NT2/D1 (cell line): ENCODE data around the gene OLFML1.
A peak's percentile ranks its signal among the peaks of the same experiment; 100 is the strongest.

Source experiments
- DNase-seq: peaks from one replicate; pipeline ENCODE4 v3.0.0-alpha.2; 2011; ENCODE audit warnings: low read depth, low spot score
- H3K27me3 ChIP-seq: 2 replicates; pipeline ENCODE4 v1.6.0; 2011; ENCODE audit warnings: mild to moderate bottlenecking; ENCODE audit not compliant: insufficient read length, insufficient read depth
- H3K36me3 ChIP-seq: 2 replicates; pipeline ENCODE4 v1.6.1; 2011; ENCODE audit warnings: mild to moderate bottlenecking, low read length, mixed read lengths; ENCODE audit not compliant: insufficient read depth, insufficient read length
- H3K4me1 ChIP-seq: 2 replicates; pipeline ENCODE4 v1.5.1; 2011; ENCODE audit not compliant: insufficient read depth, insufficient read length
- H3K4me3 ChIP-seq: 2 replicates; pipeline ENCODE4 v1.5.1; 2011; ENCODE audit warnings: low read depth; ENCODE audit not compliant: insufficient read length
- H3K9ac ChIP-seq: 2 replicates; pipeline ENCODE4 v1.6.0; 2011; ENCODE audit warnings: low read depth; ENCODE audit not compliant: insufficient read length
- H3K9me3 ChIP-seq: 2 replicates; pipeline ENCODE4 v1.5.1; 2011; ENCODE audit warnings: mild to moderate bottlenecking, low read length; ENCODE audit not compliant: insufficient read depth
- SUZ12 ChIP-seq: IDR thresholded peaks from 2 replicates; pipeline ENCODE4 v1.6.1; 2011; ENCODE audit not compliant: insufficient read length, insufficient read depth; ENCODE audit errors: extremely low read depth
- YY1 ChIP-seq: IDR thresholded peaks from 2 replicates; pipeline ENCODE4 v1.6.1; 2011; ENCODE audit not compliant: insufficient read length, insufficient read depth
- ZNF274 ChIP-seq: IDR thresholded peaks from 2 replicates; pipeline ENCODE4 v1.6.1; 2011; ENCODE audit warnings: mild to moderate bottlenecking, low read depth, low read length

Gene OLFML1

DNA sequence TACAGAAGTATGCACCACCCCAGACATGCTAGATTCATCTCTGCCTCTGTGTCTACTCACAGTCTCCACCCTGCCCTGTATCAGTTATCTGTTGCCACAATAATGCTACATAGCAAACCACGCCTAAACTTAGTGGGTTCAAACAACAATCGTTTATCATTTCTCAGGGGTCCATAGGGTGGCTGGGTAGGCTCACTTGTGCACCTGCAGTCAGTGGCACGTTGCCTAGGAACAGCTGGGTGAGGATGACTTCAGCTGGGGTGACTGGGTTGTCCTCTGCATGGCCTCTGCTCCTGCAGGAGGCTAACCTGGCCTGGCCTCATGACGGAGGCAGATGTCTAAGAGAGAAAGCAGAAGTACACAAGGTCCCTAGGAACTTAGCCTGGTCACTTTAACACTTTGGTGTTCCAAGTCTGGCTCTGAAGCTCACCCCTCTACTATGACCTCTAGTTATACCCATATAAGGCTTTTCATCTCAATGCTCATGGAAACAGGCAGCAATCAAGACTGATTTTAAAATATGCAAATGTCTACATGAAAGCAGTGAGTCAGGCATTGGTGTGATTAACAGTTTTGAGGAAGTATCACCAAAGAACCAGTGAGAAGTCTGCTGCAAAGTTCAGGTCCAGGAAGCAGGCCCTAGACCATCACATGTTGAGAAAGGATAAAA is 10.7 kb downstream of the OLFML1 start:
- no peak overlapping the region for H3K9ac ChIP-seq
- no peaks in the 10 kb centered on the region for H3K36me3 ChIP-seq
- no peak for DNase-seq
- TF ChIP-seq SUZ12, result no peak
- no peak for TF ChIP-seq YY1
- no peak for TF ChIP-seq ZNF274
- H3K9me3 ChIP-seq, result no peaks in the 10 kb centered on the region
- no peak overlapping the region for H3K4me3 ChIP-seq
- H3K4me1 ChIP-seq, result no peaks in the 10 kb centered on the region
- no peaks in the 10 kb centered on the region for H3K27me3 ChIP-seq

DNA sequence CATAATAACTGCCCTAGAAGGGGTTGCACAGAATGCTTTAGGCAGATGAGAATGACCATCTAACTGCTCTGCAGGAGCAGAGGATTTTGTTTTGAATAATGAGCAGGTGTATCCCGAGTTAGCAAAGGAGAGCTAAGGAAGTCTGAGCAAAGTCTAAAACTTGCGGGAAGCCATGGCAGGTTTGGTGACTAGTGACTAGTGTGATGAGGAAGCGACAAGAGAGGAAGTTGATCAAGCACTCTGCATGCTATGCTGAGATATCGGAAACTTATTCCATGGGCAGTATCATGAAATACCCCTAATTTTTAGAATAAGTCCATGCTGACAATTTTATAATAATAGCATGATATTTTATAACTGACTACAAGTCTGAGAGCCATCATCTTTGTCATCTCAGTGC is 12.9 kb downstream of the OLFML1 start:
- TF ChIP-seq YY1, result no peak
- no peak for TF ChIP-seq SUZ12
- TF ChIP-seq ZNF274, result no peak
- H3K4me1 ChIP-seq, result no peaks in the 10 kb centered on the region
- DNase-seq, result no peak
- H3K4me3 ChIP-seq, result no peak overlapping the region
- no peaks in the 10 kb centered on the region for H3K36me3 ChIP-seq
- H3K27me3 ChIP-seq, result no peaks in the 10 kb centered on the region
- no peaks in the 10 kb centered on the region for H3K9me3 ChIP-seq
- no peak overlapping the region for H3K9ac ChIP-seq

DNA sequence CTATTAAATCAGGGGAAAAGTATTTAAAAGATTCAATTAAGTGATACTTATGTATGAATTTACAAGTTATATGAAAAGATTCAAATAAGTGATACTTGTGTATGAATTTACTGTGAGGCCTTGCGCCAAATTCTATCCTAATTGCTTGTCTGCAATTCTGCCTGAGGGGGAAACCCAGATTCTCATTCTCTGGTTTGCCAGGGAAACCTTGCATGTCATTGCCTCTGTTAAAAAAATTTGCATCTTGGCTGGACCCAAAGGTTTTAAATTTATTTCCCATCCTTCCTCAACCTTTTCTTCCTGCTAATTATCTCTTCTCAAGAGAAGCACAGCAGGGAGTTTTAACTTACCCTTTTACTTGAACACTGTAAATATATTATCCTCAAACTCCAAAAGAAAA is 13.8 kb downstream of the OLFML1 start:
- no peaks in the 10 kb centered on the region for H3K4me1 ChIP-seq
- H3K9me3 ChIP-seq, result no peaks in the 10 kb centered on the region
- TF ChIP-seq ZNF274 (no peak), SUZ12 (no peak), YY1 (no peak)
- no peak overlapping the region for H3K9ac ChIP-seq
- DNase-seq, result peak; percentile 30
- H3K36me3 ChIP-seq, result no peaks in the 10 kb centered on the region
- H3K27me3 ChIP-seq, result no peaks in the 10 kb centered on the region
- no peak overlapping the region for H3K4me3 ChIP-seq

DNA sequence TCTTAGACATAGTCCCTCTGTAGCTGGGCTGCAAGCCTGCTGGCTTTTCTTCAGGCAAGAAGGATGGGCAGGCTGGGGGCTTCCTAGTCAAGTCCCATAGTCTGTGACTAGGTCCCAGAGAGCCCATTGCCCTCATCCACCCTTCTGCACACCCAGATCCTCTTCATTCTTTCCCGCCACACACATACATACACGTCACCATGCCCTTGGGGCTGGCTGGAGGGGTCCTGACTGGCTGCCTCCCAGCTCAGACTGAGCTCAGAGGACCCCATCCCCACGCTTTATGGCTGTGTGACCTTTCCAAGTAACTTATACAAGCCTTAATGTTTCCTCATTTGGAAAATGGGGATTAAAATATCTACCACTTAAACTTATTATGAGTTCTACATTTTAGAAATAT is 14.9 kb downstream of the OLFML1 start:
- DNase-seq, result no peak
- H3K4me1 ChIP-seq, result no peaks in the 10 kb centered on the region
- H3K27me3 ChIP-seq, result no peaks in the 10 kb centered on the region
- H3K4me3 ChIP-seq, result no peak overlapping the region
- TF ChIP-seq ZNF274, result no peak
- no peak for TF ChIP-seq SUZ12
- no peak for TF ChIP-seq YY1
- H3K9me3 ChIP-seq, result no peaks in the 10 kb centered on the region
- H3K9ac ChIP-seq, result no peak overlapping the region
- no peaks in the 10 kb centered on the region for H3K36me3 ChIP-seq

DNA sequence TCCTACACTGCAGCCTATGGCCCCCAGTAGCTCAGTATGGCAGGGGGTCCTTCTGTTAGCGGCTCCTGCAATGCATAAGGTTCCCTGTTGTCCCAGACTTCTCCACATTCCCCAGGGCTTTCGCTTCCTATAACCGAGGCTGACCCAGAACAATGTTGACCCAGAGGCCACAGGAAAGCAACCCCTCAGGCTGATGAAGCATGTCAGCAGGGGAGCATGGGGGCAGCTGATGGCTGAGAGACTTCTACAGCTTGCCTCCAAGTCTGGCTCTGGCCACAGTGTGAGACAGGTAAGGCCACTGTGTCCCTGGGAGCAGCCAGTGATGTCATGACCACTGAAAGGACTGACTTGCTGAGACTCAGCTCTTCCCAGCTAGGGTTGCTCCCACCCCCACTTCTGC is 15.9 kb downstream of the OLFML1 start:
- TF ChIP-seq SUZ12, result no peak
- no peak for TF ChIP-seq ZNF274
- no peak for TF ChIP-seq YY1
- no peak overlapping the region for H3K4me3 ChIP-seq
- no peaks in the 10 kb centered on the region for H3K27me3 ChIP-seq
- no peaks in the 10 kb centered on the region for H3K4me1 ChIP-seq
- no peaks in the 10 kb centered on the region for H3K36me3 ChIP-seq
- H3K9me3 ChIP-seq, result no peaks in the 10 kb centered on the region
- no peak for DNase-seq
- H3K9ac ChIP-seq, result no peak overlapping the region

DNA sequence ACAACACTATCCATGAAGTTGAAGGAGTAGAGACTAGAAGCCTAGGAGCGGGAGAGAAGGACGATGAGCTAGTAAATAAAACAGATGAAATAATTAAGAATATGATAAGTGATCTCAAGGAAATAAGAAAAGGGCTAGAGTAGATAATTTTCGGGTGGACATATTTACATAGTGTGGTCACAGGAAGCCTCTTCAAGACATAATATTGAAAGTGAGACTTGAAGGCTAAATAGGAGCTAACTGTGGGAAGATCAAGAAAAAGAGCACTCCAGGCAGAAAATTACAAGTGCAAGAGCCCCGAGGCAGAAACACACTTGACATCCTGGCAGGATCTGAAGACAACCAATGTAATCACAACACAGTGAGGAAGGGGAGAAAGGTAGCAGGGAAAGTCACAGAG is 16.6 kb downstream of the OLFML1 start:
- no peaks in the 10 kb centered on the region for H3K9me3 ChIP-seq
- H3K9ac ChIP-seq, result no peak overlapping the region
- no peaks in the 10 kb centered on the region for H3K27me3 ChIP-seq
- DNase-seq, result no peak
- no peaks in the 10 kb centered on the region for H3K36me3 ChIP-seq
- H3K4me3 ChIP-seq, result no peak overlapping the region
- no peak for TF ChIP-seq YY1
- no peak for TF ChIP-seq SUZ12
- no peak for TF ChIP-seq ZNF274
- no peaks in the 10 kb centered on the region for H3K4me1 ChIP-seq

DNA sequence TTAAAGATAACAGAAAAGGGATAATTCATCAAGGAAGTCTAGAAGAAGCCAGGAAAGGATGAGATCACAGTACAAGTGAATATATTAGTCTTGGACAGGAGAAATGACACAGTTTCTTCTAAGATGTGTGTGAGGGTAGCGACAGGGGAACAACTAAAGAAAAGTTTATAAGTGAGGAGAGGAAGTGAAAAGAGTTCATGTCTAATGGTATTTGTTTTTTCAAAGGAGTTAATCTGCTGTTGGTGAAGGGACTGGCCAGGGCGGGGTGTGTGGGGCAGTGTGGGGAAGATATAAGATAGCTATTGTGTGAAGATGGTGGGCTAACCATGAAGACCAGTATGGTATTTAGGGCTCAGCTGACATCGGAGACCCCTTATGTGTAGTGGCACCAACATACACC is 20.9 kb downstream of the OLFML1 start:
- TF ChIP-seq ZNF274 (no peak), YY1 (no peak), SUZ12 (no peak)
- Histone ChIP-seq H3K4me3 (no peak overlapping the region), H3K36me3 (no peaks in the 10 kb centered on the region), H3K27me3 (no peaks in the 10 kb centered on the region), H3K9ac (no peak overlapping the region), H3K4me1 (no peaks in the 10 kb centered on the region), H3K9me3 (no peaks in the 10 kb centered on the region)
- DNase-seq, result no peak
